Kidney epithelial cell (primary cell): ENCODE data around the gene RGS12. TPM values are rescaled to one million over a fixed set of nuclear protein-coding genes. Genes with fewer than 3 reads are reported as not detected.
"Not testable (repeated sequence)": the region's sequence is repeated elsewhere in the genome, so short reads cannot be mapped to it uniquely, and the experiment has no call there.

Source experiments
- DNase-seq: peaks from one replicate; pipeline ENCODE4 v3.0.0-alpha.2; 2010; ENCODE audit warnings: low read depth
- H3K27me3 ChIP-seq: 2 replicates; pipeline ENCODE4 v1.6.0; 2011; ENCODE audit warnings: low read length; ENCODE audit not compliant: control insufficient read depth, insufficient read depth
- H3K36me3 ChIP-seq: 2 replicates; pipeline ENCODE4 v1.5.1; 2011; ENCODE audit warnings: low read length; ENCODE audit not compliant: control insufficient read depth, insufficient read depth
- H3K4me3 ChIP-seq: 2 replicates; pipeline ENCODE4 v1.5.1; 2011; ENCODE audit warnings: low read depth, mild to moderate bottlenecking, control low read depth, low read length
- total RNA-seq: library from RNA; depleted of rRNA; stranded (reverse); fragments of >200 nt; gene quantifications from 2 replicates; pipeline ENCODE4 v1.2.3, GENCODE V29; 2015
- TF ChIP-seq, protein P1 (sequence below): IDR thresholded peaks from 2 replicates; pipeline ENCODE4 v1.5.1; 2011; ENCODE audit warnings: mild to moderate bottlenecking, moderate library complexity, low read length, control low read depth, inconsistent platforms; ENCODE audit not compliant: insufficient read depth, poor library complexity, severe bottlenecking

Gene RGS12
- total RNA-seq, 1 donor from 2014 or later = 28.7 TPM

GRCh38 chr4:3299976-3300671, 7.3 kb downstream of the RGS12 start:
- H3K4me3 ChIP-seq = no peak overlapping the region
- TF ChIP-seq, protein P1, sequence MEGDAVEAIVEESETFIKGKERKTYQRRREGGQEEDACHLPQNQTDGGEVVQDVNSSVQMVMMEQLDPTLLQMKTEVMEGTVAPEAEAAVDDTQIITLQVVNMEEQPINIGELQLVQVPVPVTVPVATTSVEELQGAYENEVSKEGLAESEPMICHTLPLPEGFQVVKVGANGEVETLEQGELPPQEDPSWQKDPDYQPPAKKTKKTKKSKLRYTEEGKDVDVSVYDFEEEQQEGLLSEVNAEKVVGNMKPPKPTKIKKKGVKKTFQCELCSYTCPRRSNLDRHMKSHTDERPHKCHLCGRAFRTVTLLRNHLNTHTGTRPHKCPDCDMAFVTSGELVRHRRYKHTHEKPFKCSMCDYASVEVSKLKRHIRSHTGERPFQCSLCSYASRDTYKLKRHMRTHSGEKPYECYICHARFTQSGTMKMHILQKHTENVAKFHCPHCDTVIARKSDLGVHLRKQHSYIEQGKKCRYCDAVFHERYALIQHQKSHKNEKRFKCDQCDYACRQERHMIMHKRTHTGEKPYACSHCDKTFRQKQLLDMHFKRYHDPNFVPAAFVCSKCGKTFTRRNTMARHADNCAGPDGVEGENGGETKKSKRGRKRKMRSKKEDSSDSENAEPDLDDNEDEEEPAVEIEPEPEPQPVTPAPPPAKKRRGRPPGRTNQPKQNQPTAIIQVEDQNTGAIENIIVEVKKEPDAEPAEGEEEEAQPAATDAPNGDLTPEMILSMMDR = no peak

GRCh38 chr4:3300882-3301281, 8.1 kb downstream of the RGS12 start:
- DNase-seq, H3K27me3 ChIP-seq, H3K4me3 ChIP-seq, H3K36me3 ChIP-seq: not testable (repeated sequence)

More at GRCh38 chr4:3299976-3300671, 7.3 kb downstream of the RGS12 start:
- Histone ChIP-seq H3K36me3 (no peaks in the 10 kb centered on the region), H3K27me3 (no peaks in the 10 kb centered on the region)
- DNase-seq = no peak

- no peaks in the 10 kb centered on the region for H3K27me3 ChIP-seq
- no peak overlapping the region for H3K4me3 ChIP-seq
- DNase-seq = no peak
- no peaks in the 10 kb centered on the region for H3K36me3 ChIP-seq
- TF ChIP-seq, protein P1 = no peak
Observed at GRCh38 chr4:3301450-3302172, 8.8 kb downstream of the RGS12 start.

- TF ChIP-seq, protein P1 = no peak
- no peaks in the 10 kb centered on the region for H3K36me3 ChIP-seq
- no peaks in the 10 kb centered on the region for H3K27me3 ChIP-seq
- no peak for DNase-seq
- no peak overlapping the region for H3K4me3 ChIP-seq
Observed at GRCh38 chr4:3302173-3302785, 9.5 kb downstream of the RGS12 start.

DNA sequence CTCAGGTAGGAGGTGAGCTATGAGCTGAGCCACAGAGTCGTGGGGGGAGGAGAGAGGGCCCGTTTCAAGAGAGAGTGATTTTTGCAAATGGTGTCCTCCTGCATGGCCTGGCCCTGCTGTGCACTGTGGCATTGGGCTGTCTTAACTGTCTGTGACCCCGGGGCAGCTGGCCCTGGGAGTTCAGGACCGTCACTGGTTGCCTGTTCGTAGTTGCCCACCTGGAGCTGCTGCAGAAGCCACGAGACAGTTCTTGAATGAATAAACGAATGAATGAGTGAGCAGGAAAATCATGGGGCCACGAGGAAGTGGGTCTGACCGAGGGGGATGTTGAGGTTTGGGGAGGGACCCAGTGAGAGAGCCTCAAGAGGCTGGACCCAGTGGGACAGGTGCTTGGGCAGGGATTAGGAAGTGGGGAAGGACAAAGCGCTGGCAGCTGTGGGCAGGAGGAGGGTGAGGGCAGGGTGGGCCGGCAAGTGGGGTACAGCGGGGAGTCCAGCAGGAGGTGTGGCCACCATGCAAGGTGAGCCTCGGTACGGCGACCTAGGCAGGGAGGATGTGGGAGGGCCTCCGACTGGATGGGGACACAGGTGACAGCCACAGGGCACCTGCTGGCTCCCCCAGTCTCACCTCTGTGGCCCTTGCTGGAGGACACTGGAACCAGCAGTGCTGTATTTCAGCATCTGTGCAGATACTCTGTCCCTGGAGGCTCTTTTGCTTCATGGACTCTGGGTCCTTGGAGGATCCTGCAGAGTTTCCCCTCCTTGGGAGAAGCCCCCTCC, 10.2 kb downstream of the RGS12 start:
- H3K4me3 ChIP-seq = no peak overlapping the region
- no peak for DNase-seq

DNA sequence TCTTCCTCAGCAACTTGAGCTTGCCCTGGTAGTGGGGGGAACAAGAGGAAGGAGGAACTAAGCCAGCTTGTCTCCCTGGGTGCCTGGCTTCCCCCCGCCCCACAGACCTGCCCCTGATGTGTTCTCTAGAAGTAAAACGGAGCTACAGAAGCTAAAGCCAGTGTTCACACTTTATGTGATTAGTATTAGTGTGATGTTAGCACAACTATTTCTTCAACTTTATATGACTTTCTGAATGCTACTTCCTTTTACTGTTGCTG, 10.7 kb downstream of the RGS12 start:
- peaks cover 2% of the 10 kb centered on the region for H3K27me3 ChIP-seq
- no peak overlapping the region for H3K4me3 ChIP-seq
- DNase-seq = no peak
- TF ChIP-seq, protein P1 = no peak
- no peaks in the 10 kb centered on the region for H3K36me3 ChIP-seq

More for the DNA sequence above, 10.2 kb downstream of the RGS12 start:
- Histone ChIP-seq H3K36me3 (no peaks in the 10 kb centered on the region), H3K27me3 (no peaks in the 10 kb centered on the region)
- TF ChIP-seq, protein P1 = no peak
